GM12878 (cell line): Measurements from ENCODE around the gene UXS1. TPM values are rescaled to one million over a fixed set of nuclear protein-coding genes. Genes with fewer than 3 reads are reported as not detected.

Source experiments
- ATAC-seq: fragments of 200-7000 bp; cut with Tn5 transposase; 3 replicates; pipeline ENCODE4 v1.9.1; 2020; ENCODE audit warnings: mild to moderate bottlenecking, moderate library complexity
- BruUV-seq: library from RNA; stranded (reverse); fragments of 400-500 nt; replicated peaks from 2 replicates; lab custom pipeline; 2021; lab: Mats Ljungman, UMichigan
- CTCF ChIA-PET: fragments of 300-600 bp; sonication (Branson Sonifier 250); formaldehyde crosslinking; extraction: SDS; loops from one replicate; lab custom pipeline; 2021; ENCODE audit warnings: inconsistent platforms; lab: Yijun Ruan, JAX
- POLR2A ChIA-PET: fragments of 350-600 bp; formaldehyde crosslinking; extraction: SDS; loops from one replicate; lab custom pipeline; 2021; ENCODE audit warnings: inconsistent platforms; lab: Charles Lee
- RAD21 ChIA-PET: fragments of 300-600 bp; sonication (Branson Sonifier 250); formaldehyde crosslinking; loops from one replicate; lab custom pipeline; 2023; ENCODE audit warnings: antibody characterized with exemption; ENCODE audit not compliant: unreplicated experiment; lab: Charles Lee
- SMC1A ChIA-PET: fragments of 300-600 bp; sonication (Branson Sonifier 250); formaldehyde crosslinking; loops from one replicate; lab custom pipeline; 2023; ENCODE audit not compliant: unreplicated experiment, uncharacterized antibody; lab: Charles Lee
- DNase-seq: peaks from one replicate; pipeline ENCODE4 v3.0.0-alpha.2; 2011; ENCODE audit warnings: low read depth, low spot score
- FAIRE-seq: peaks from 3 replicates; lab custom pipeline; 2011; peaks lifted over from hg19 to GRCh38; lab: Jason Lieb, UNC
- H2AFZ ChIP-seq: 2 replicates; pipeline ENCODE4 v1.6.0; 2011; ENCODE audit warnings: low read depth, low read length, control low read depth; ENCODE audit not compliant: control insufficient read depth
- H3K27ac ChIP-seq: 2 replicates; pipeline ENCODE4 v1.5.1; 2011; ENCODE audit warnings: control low read depth; ENCODE audit not compliant: control insufficient read depth, insufficient read depth
- H3K27me3 ChIP-seq, 2 experiments: replicated peaks in 1 of 2; 2 replicates each; pipeline versions ENCODE4 v1.6.0 to v1.6.1; 2011; ENCODE audit warnings: low read length in 1 of 2; ENCODE audit not compliant: control insufficient read depth in 2 of 2, insufficient read depth in 2 of 2
- H3K36me3 ChIP-seq, 2 experiments: 2 replicates each; pipeline ENCODE4 v1.5.1; 2011; ENCODE audit warnings: low read length in 1 of 2; ENCODE audit not compliant: control insufficient read depth in 2 of 2, insufficient read depth in 2 of 2
- H3K4me1 ChIP-seq: 2 replicates; pipeline ENCODE4 v1.6.1; 2011; ENCODE audit warnings: mild to moderate bottlenecking, low read length, moderate library complexity, mixed read lengths; ENCODE audit not compliant: control insufficient read depth, insufficient read depth
- H3K4me2 ChIP-seq: 2 replicates; pipeline ENCODE4 v1.6.0; 2011; ENCODE audit warnings: control low read depth; ENCODE audit not compliant: control insufficient read depth, insufficient read depth
- H3K4me3 ChIP-seq: fragments of 200-600 bp; sonication (generic); 2 replicates; pipeline ENCODE4 v1.5.1; 2016
- H3K79me2 ChIP-seq: 2 replicates; pipeline ENCODE4 v1.6.0; 2011; ENCODE audit warnings: low read length; ENCODE audit not compliant: control insufficient read depth, insufficient read depth
- H3K9ac ChIP-seq: 2 replicates; pipeline ENCODE4 v1.8.0; 2011; ENCODE audit warnings: low read length, control low read depth, mixed read lengths; ENCODE audit not compliant: control insufficient read depth, insufficient read depth
- H3K9me3 ChIP-seq: replicated peaks from 3 replicates; pipeline ENCODE4 v1.5.1; 2011; ENCODE audit warnings: mild to moderate bottlenecking, low read length; ENCODE audit not compliant: control insufficient read depth, insufficient read depth
- H4K20me1 ChIP-seq: 2 replicates; pipeline ENCODE4 v1.6.0; 2011; ENCODE audit not compliant: control insufficient read depth, insufficient read depth
- CUX1 ChIP-seq: IDR thresholded peaks from 2 replicates; pipeline ENCODE4 v1.6.1; 2012; ENCODE audit warnings: improper control_type of control experiment, low read depth, low read length; ENCODE audit not compliant: insufficient replicate concordance
- GABPA ChIP-seq: IDR thresholded peaks from 2 replicates; pipeline ENCODE4 v1.6.1; 2014; ENCODE audit warnings: antibody characterized with exemption, low read depth, mild to moderate bottlenecking, inconsistent platforms
- HDAC2 ChIP-seq: fragments of 200-600 bp; sonication (generic); IDR thresholded peaks from 2 replicates; pipeline ENCODE4 v1.6.1; 2017
- JUND ChIP-seq: IDR thresholded peaks from 2 replicates; pipeline ENCODE4 v1.6.1; 2012; ENCODE audit warnings: low read depth, mild to moderate bottlenecking, low read length, improper control_type of control experiment, moderate library complexity
- MAX ChIP-seq: IDR thresholded peaks from 2 replicates; pipeline ENCODE4 v1.6.1; 2012; ENCODE audit warnings: low read depth, low read length, improper control_type of control experiment
- MTA2 ChIP-seq: fragments of 450-650 bp; IDR thresholded peaks from 2 replicates; pipeline ENCODE4 v1.6.1; 2016; ENCODE audit warnings: low read depth, mild to moderate bottlenecking, moderate library complexity
- PAX5 ChIP-seq: IDR thresholded peaks from 2 replicates; pipeline ENCODE4 v1.6.1; 2011; ENCODE audit warnings: low read depth, low read length, borderline replicate concordance
- STAT1 ChIP-seq: fragments of 450-650 bp; conservative IDR thresholded peaks from 2 replicates; pipeline ENCODE4 v1.6.1; 2014; ENCODE audit warnings: antibody characterized with exemption, mild to moderate bottlenecking
- STAT3 ChIP-seq: IDR thresholded peaks from 2 replicates; pipeline ENCODE4 v1.6.1; 2011; ENCODE audit warnings: low read depth, low read length, improper control_type of control experiment
- ZNF217 ChIP-seq: fragments of 450-650 bp; IDR thresholded peaks from 2 replicates; pipeline ENCODE4 v1.6.1; 2017; ENCODE audit warnings: antibody characterized with exemption, mild to moderate bottlenecking
- WGBS: methylation state at CpG from one replicate; pipeline ENCODE4 v1.1.6; 2016; ENCODE audit warnings: low lambda C conversion rate; ENCODE audit not compliant: insufficient replicate concordance, insufficient coverage; ENCODE audit errors: missing lambda C conversion rate; 5-methylcytosine and 5-hydroxymethylcytosine counted together
- in situ Hi-C: fragments of 300-500 bp; cut with MboI; formaldehyde crosslinking; loops from 9 replicates; pipeline ENCODE4 v1.14.3; 2018; ENCODE audit warnings: mixed read lengths
- intact Hi-C: fragments of 100-400 bp; cut with micrococcal nuclease; formaldehyde crosslinking; loops from one replicate; pipeline ENCODE4 v1.14.2; 2022; ENCODE audit not compliant: unreplicated experiment
- polyA plus RNA-seq, 11 experiments: library from polyadenylated mRNA; depleted of rRNA in 4 of 11; unstranded in 6 of 11; stranded (reverse) in 5 of 11; fragments of >200 nt; fragmentation: Nextera tagmentation in 4 of 11; fragmentation: Illumina TruSeq in 1 of 11; extraction: Ambion mirVana in 4 of 11; extraction: Trizol in 1 of 11; gene quantifications; 1 replicate in 1 of 11; 2 replicates in 10 of 11; pipeline versions ENCODE4 v1.2.1 to v1.2.3, GENCODE V29; 2011 to 2016; ENCODE audit warnings: inconsistent platforms in 2 of 11, missing spikeins in 2 of 11, low read depth in 1 of 11
- total RNA-seq, 4 experiments: library from RNA; depleted of rRNA in 3 of 4; stranded (reverse); fragments of >200 nt in 3 of 4; fragmentation: Illumina TruSeq in 1 of 4; extraction: Trizol in 1 of 4; gene quantifications; 2 replicates each; pipeline versions ENCODE4 v1.2.1 to v1.2.3, GENCODE V29; 2013 to 2021
- TF ChIP-seq, protein P1 (sequence below): fragments of 450-650 bp; IDR thresholded peaks from 2 replicates; pipeline ENCODE4 v1.6.1; 2017; ENCODE audit warnings: mild to moderate bottlenecking
- TF ChIP-seq, protein P2 (sequence below): fragments of 450-650 bp; formaldehyde crosslinking; IDR thresholded peaks from 2 replicates; pipeline ENCODE4 v1.4.0; 2020; ENCODE audit warnings: mild to moderate bottlenecking, moderate library complexity

The UXS1 gene
- total and polyA plus RNA-seq, 10 of the 15 experiments (the other 5 are each of a cell fraction or from before 2014, with no cell fraction given): 6.0 to 25.4 (median 24.0) TPM

GRCh38 chr2:106174056-106174455, 20.0 kb downstream of the UXS1 start:
- no peak for TF ChIP-seq MTA2
- TF ChIP-seq ZNF217: no peak
- TF ChIP-seq STAT1: no peak
- TF ChIP-seq, protein P1, sequence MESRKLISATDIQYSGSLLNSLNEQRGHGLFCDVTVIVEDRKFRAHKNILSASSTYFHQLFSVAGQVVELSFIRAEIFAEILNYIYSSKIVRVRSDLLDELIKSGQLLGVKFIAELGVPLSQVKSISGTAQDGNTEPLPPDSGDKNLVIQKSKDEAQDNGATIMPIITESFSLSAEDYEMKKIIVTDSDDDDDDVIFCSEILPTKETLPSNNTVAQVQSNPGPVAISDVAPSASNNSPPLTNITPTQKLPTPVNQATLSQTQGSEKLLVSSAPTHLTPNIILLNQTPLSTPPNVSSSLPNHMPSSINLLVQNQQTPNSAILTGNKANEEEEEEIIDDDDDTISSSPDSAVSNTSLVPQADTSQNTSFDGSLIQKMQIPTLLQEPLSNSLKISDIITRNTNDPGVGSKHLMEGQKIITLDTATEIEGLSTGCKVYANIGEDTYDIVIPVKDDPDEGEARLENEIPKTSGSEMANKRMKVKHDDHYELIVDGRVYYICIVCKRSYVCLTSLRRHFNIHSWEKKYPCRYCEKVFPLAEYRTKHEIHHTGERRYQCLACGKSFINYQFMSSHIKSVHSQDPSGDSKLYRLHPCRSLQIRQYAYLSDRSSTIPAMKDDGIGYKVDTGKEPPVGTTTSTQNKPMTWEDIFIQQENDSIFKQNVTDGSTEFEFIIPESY: no peak
- no peak for TF ChIP-seq MAX
- no peak for TF ChIP-seq STAT3
- no peak for TF ChIP-seq HDAC2
- TF ChIP-seq PAX5: no peak
- TF ChIP-seq, protein P2, sequence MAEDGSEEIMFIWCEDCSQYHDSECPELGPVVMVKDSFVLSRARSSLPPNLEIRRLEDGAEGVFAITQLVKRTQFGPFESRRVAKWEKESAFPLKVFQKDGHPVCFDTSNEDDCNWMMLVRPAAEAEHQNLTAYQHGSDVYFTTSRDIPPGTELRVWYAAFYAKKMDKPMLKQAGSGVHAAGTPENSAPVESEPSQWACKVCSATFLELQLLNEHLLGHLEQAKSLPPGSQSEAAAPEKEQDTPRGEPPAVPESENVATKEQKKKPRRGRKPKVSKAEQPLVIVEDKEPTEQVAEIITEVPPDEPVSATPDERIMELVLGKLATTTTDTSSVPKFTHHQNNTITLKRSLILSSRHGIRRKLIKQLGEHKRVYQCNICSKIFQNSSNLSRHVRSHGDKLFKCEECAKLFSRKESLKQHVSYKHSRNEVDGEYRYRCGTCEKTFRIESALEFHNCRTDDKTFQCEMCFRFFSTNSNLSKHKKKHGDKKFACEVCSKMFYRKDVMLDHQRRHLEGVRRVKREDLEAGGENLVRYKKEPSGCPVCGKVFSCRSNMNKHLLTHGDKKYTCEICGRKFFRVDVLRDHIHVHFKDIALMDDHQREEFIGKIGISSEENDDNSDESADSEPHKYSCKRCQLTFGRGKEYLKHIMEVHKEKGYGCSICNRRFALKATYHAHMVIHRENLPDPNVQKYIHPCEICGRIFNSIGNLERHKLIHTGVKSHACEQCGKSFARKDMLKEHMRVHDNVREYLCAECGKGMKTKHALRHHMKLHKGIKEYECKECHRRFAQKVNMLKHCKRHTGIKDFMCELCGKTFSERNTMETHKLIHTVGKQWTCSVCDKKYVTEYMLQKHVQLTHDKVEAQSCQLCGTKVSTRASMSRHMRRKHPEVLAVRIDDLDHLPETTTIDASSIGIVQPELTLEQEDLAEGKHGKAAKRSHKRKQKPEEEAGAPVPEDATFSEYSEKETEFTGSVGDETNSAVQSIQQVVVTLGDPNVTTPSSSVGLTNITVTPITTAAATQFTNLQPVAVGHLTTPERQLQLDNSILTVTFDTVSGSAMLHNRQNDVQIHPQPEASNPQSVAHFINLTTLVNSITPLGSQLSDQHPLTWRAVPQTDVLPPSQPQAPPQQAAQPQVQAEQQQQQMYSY (CRISPR knock-in tag): no peak
- TF ChIP-seq CUX1: no peak
- TF ChIP-seq JUND: no peak
- no peak for TF ChIP-seq GABPA
- Histone ChIP-seq H3K9me3 (no peaks in the 10 kb centered on the region), H3K27ac (no peak overlapping the region), H3K9ac (no peak overlapping the region), H3K4me3 (no peak overlapping the region), H4K20me1 (no peaks in the 10 kb centered on the region), H3K4me2 (no peak overlapping the region), H3K79me2 (no peaks in the 10 kb centered on the region; the same call in 1 of the 2 replicates), H3K36me3 (peaks cover 0 to 1% of the 10 kb centered on the region in 2 experiments; a peak in 2 of 4 replicates), H3K4me1 (no peaks in the 10 kb centered on the region), H3K27me3 (no peaks in the 10 kb centered on the region), H2AFZ (no peak overlapping the region)
- WGBS: 97% methylated on average over 7 of the region's 7 CpGs
- ChIA-PET POLR2A (no interaction called here), RAD21 (no interaction called here), CTCF (no interaction called here), SMC1A (no interaction called here)
- in situ Hi-C loops (no loop called here), intact Hi-C loops (no loop called here)
- no peak for DNase-seq
- FAIRE-seq: no peak
- no TSS peak for BruUV-seq
- no peak for ATAC-seq
